Measurements from ENCODE around the gene EXOC4.

DNA sequence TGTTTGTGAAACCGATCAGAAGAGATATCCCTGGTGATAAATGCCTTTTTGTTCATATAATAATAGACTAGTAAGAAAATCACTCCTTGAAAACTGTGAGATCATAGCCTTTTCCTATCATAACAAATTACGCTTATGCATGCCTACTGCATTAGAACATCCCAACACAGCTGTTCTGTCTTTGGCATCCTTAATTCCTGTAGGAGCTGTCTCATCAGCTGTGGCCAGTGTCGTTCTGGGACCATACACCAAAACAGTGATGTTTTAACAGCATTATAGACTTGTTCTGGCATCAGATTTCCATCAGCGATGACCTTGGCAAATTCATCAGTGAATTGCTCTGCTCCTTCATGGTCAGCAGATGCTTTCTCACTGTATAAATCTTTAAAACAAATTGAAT lies 450.7 kb downstream of the EXOC4 start:
- TF ChIP-seq GATA2 (IDR thresholded peaks at IDR 0.05; ENCODE audit: low read depth, low read length) (peak; percentile 81), GATA3 (IDR thresholded peaks at IDR 0.05; ENCODE audit: low read depth, low read length) (peak; percentile 79)

Data from SH-SY5Y (cell line).